ENCODE data around the gene CPT1A.
"Not testable (repeated sequence)": the region's sequence is repeated elsewhere in the genome, so short reads cannot be mapped to it uniquely, and the experiment has no call there.

GRCh38 chr11:68856425-68857030 is 14.8 kb upstream of the CPT1A start:
- not testable (repeated sequence) for TF ChIP-seq POLR2A (IDR thresholded peaks at IDR 0.05; ENCODE audit: extremely low read depth, insufficient read length); CTCF (IDR thresholded peaks at IDR 0.05; ENCODE audit: low read depth, low read length)
